Left kidney (tissue), 2 donors: ENCODE results near the gene RBMS3. TPM values are rescaled to one million over a fixed set of nuclear protein-coding genes. Genes with fewer than 3 reads are reported as not detected.

Experiments used
- DNase-seq: peaks from one replicate; pipeline ENCODE4 v3.0.0-alpha.2; 2013
- polyA plus RNA-seq: library from polyadenylated mRNA; unstranded; fragments of 120-200 nt; gene quantifications from one replicate; pipeline ENCODE4 v1.2.1, GENCODE V29; 2013; ENCODE audit not compliant: insufficient read length

RBMS3 gene
- polyA plus RNA-seq, 1 donor: 15.4 TPM

- DNase-seq: no peak
Observed at GRCh38 chr3:29892976-29893554, 612.2 kb downstream of the RBMS3 start.

- no peak for DNase-seq
Observed at GRCh38 chr3:29896856-29897255, 616.0 kb downstream of the RBMS3 start.

GRCh38 chr3:29898171-29898965 is 617.5 kb downstream of the RBMS3 start:
- DNase-seq: peak; percentile 35

- DNase-seq: no peak
Observed at GRCh38 chr3:29899021-29899420, 618.1 kb downstream of the RBMS3 start.

GRCh38 chr3:29901097-29901496 is 620.2 kb downstream of the RBMS3 start:
- no peak for DNase-seq

GRCh38 chr3:29903600-29903999 is 622.7 kb downstream of the RBMS3 start:
- DNase-seq: no peak

GRCh38 chr3:29906906-29907305 is 626.0 kb downstream of the RBMS3 start:
- DNase-seq: no peak

GRCh38 chr3:29912600-29913288 is 631.9 kb downstream of the RBMS3 start:
- no peak for DNase-seq

GRCh38 chr3:29914861-29915524 is 634.1 kb downstream of the RBMS3 start:
- no peak for DNase-seq

GRCh38 chr3:29919571-29919970 is 638.7 kb downstream of the RBMS3 start:
- no peak for DNase-seq

GRCh38 chr3:29922992-29923746 is 642.3 kb downstream of the RBMS3 start:
- DNase-seq: peak; percentile 53

- DNase-seq: no peak
Observed at GRCh38 chr3:29924783-29925561, 644.1 kb downstream of the RBMS3 start.

GRCh38 chr3:29926378-29926777 is 645.5 kb downstream of the RBMS3 start:
- no peak for DNase-seq

- DNase-seq: no peak
Observed at GRCh38 chr3:29932696-29933325, 651.9 kb downstream of the RBMS3 start.

- DNase-seq: no peak
Observed at GRCh38 chr3:29933802-29934490, 653.1 kb downstream of the RBMS3 start.

- DNase-seq: no peak
Observed at GRCh38 chr3:29934751-29935150, 653.9 kb downstream of the RBMS3 start.

- DNase-seq: no peak
Observed at GRCh38 chr3:29936054-29936453, 655.2 kb downstream of the RBMS3 start.

- no peak for DNase-seq
Observed at GRCh38 chr3:29936766-29937165, 655.9 kb downstream of the RBMS3 start.

- no peak for DNase-seq
Observed at GRCh38 chr3:29937185-29937584, 656.3 kb downstream of the RBMS3 start.

GRCh38 chr3:29940759-29941323 is 660.0 kb downstream of the RBMS3 start:
- no peak for DNase-seq
